Hypothalamus (tissue), 51 donors: ENCODE results near the gene PSMF1.

Experiments used
- DNase-seq, 51 donors: peaks; one replicate each; lab custom pipeline; 2025; lab: John Stamatoyannopoulos, UW

PSMF1 gene

DNA sequence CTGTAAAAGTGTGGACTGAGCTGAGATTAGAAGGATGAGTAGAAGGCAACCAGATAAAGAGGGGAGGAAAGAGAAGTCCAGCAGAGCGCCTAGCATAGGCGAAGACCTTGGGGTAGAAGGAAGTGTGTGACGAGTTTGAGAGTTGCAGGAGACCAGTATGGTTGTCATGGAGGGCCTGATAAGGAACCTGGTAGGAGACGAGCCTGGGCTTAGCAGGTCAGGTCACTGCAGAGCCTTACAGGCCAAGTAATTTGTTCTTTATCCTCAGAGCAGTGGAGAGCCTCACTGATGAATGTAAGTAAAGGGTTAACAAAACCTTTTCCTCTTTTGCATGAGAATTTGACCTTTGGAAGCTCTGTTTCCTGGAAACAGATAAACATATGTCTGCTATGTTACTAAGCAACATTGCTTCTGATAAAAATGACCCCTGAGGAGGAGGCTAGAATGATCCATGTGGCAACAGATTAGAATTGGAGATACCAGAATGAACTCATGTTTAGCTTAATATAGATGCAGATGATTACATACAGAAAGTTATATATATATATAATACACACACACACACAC lies 69.3 kb downstream of the PSMF1 start:
- no peak for DNase-seq

GRCh38 chr20:1188347-1188746 lies 69.9 kb downstream of the PSMF1 start:
- no peak for DNase-seq

DNA sequence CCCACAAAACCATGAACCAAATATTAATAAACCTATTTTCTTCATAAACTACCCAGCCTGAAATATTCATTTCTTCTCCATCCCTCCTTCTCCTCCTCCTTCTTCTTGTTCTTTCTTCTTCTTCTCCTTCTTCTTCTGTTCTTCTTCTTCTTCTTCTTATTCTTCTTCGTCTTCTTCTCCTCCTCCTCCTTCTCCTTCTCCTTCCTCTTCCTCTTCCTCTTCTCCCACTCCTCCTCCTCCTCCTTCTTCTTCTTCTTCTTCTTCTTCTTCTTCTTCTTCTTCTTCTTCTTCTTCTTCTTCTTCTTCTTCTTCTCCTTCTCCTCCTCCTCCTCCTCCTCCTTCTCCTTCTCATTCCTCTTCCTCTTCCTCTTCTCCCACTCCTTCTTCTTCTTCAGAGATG lies 71.4 kb downstream of the PSMF1 start:
- DNase-seq = no peak

- DNase-seq = no peak
These were observed 72.4 kb downstream of the PSMF1 start for GRCh38 chr20:1190847-1191246.

DNA sequence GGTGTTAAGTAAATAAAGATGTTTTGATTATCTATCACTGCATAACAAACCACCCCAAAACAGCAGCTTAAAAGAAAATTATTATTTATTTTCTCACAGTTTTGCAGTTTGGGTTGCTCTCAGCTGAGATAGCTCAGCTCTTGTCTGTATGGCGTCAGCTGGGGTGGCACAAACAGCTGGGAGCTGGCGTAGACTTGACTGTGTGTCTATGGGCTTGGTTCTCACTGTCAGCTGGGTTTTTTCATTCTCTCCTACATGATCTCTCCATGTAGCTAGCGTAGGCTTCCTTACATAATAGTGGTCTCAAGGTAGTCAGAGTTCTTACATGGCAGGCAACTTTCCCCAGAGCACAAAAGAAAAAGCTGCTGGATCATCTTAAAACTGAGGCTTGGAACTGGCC lies 72.9 kb downstream of the PSMF1 start:
- no peak for DNase-seq

DNA sequence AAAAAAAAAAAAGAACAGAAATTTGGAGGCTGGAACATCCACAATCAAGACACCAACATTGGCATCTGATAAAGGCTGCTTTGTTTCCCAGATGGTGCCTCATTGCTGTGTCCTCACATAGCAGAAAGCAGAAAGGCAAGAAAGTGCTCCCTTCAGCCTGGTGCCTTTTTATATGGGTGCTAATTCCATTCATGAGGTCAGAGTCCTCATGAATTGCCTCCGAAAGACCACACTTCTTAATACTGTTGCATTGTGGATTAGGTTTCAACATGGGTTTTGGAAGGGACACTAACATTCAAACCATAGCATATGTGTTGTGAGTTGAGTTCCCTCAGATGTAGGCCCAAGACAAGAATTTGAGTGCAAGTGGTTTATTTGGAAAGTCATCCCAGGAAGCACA lies 76.8 kb downstream of the PSMF1 start:
- no peak for DNase-seq

- no peak for DNase-seq
These were observed 78.2 kb downstream of the PSMF1 start for GRCh38 chr20:1196634-1197033.

DNA sequence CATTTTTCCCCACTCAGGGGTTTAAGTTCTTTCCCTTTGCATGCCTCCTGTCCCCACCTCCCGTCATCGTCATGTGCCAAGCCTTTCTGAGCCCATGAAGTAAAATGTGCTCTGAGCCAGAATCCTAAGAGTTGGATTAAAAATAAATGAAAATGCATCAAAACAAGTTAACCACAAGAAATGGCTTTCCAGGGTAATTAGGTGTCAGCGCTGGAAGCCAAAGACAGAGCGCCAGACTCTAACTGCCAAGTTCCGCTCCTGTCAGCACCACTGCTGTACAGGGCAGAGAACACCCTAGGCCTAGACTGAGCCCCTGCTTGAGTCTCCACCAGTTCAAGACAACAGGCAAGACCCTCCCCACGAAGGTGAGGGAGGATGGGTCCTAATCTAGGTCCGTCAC lies 79.4 kb downstream of the PSMF1 start:
- no peak for DNase-seq

GRCh38 chr20:1198751-1199150 lies 80.3 kb downstream of the PSMF1 start:
- DNase-seq = no peak

DNA sequence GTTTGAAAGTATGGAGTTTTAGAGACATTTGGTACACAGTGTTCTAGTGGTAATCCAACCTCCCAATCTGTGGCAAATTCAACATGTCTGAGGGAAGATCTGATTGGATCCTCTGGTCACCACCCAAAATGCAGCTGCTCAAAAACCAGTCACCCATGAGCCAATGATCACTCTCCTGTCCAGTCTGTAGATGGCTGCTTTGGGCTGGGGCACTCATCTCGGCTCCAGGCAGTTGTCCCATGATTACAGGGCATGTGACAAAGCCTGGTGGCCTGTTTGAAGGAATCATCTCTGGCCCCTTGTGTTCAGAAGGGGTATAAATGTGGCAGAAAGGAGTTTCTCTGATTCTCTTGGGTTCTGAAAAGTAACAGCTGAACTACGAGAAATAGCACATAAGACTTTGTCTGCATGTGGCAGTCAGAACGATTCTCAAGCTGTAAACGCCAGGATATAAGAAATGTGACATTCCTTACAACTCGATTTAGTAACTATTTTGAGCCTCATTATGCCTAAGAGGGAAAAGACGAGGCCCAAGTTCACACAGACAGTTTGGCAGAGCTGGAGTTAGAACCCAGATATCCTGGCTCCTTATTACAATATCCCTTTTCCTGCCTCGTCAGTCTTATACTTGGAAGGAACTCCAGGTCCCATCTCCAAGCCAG lies 80.9 kb downstream of the PSMF1 start:
- no peak for DNase-seq

- DNase-seq = no peak
These were observed 81.6 kb downstream of the PSMF1 start for GRCh38 chr20:1199964-1200363.

GRCh38 chr20:1202762-1203504 lies 84.5 kb downstream of the PSMF1 start, which contains the start of gene C20orf202:
TSS of gene C20orf202 (plus strand) at chr20:1203454. CDS start at chr20:1203586, 132 bp downstream.
- no peak for DNase-seq

DNA sequence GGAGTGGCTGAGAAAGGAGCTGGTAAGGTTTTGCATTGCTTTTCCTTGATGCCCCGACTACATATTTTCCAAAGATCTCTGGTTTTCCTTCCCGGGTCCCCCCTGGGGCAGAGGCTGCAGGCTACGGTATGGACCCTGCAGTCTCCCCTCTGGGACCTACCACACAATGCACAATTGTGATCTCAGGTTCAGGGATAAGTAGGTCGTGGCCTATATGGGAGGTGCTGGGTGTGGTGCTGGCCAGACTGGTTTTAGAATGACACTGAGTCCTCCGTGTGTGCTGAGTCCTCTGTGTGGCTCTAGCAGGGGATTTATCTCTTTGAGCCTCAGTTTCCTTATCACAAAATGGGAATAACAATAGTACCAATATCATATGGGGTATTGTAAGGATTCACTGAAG lies 85.2 kb downstream of the PSMF1 start:
- DNase-seq = no peak

DNA sequence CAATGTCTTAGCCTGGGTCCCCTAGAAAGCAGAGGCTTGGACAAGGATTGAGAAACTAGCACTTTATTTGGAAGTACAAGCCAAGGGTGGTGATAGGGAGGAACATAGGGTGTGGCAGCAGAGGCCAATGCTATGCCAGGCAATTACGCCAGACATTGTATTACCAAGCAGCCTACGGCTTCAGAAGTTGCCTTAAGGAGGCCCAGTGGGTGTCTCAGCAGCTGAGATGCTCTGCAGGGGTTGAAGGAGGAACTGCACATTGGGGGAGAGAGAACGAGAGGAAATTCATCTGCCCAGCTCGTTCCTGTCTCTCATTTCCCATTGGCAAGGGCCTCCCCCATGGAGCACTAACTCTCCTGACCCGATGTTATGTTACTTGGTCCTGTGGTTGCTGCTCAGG lies 85.7 kb downstream of the PSMF1 start:
- no peak for DNase-seq

DNA sequence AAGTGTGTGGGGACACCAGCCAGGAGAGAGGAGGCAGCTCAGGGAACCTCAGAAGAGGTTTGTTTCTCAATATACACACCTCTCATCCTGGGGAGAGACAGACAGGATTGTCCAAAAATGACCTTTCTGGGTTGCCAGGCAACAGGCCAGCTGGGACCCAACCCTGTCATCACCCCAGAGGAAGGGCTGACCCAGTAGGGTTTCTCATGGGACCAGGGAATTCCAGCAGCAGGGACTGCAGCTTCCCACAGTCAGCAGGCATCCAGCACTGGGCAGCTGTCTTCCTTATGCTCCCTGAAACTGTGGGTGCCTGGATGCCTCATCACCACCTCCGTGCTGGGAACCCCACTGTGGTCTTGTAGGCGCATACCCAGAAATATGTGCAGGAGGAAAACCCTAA lies 86.2 kb downstream of the PSMF1 start:
- no peak for DNase-seq

GRCh38 chr20:1205802-1206201 lies 87.4 kb downstream of the PSMF1 start:
- DNase-seq = no peak

GRCh38 chr20:1206366-1207148 lies 88.2 kb downstream of the PSMF1 start:
- DNase-seq = no peak

- DNase-seq = no peak
These were observed 89.0 kb downstream of the PSMF1 start for GRCh38 chr20:1207293-1207878.

- no peak for DNase-seq
These were observed 91.3 kb downstream of the PSMF1 start for GRCh38 chr20:1209447-1210387.

DNA sequence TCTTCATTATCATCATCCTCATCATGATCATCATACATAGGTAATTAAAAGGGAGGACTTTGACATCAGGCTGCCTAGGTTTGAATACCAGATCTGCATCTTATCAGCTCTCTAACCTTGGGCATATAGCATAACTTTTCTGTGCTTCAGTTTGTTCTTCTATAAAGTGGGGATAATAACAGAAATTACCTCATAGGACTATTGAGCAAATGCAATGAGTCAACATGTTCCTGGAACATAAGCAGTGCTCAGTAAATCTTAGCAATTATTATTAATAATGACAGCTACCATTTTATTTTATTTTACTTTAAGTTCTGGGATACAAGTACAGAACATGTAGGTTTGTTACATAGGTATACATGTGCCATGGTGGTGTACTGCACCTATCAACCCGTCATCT lies 92.1 kb downstream of the PSMF1 start:
- DNase-seq = no peak
